ENCODE data around the gene PKD1.

Gene PKD1

DNA sequence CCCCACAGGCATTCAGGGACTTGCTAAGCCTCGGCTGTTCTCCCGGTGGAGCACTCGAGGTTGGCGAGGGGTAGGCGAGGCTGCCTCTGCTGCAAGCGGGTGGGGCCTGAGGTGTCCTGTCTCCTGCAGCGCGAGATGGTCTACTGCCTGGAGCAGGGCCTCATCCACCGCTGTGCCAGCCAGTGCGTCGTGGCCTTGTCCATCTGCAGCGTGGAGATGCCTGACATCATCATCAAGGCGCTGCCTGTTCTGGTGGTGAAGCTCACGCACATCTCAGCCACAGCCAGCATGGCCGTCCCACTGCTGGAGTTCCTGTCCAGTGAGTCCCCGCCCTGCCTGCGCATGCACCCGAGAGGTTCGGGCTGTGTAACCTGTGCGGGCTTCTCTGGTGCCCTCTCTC is 61.6 kb downstream of the PKD1 start:
- no peak for DNase-seq (ENCODE audit: low spot score)

DNA sequence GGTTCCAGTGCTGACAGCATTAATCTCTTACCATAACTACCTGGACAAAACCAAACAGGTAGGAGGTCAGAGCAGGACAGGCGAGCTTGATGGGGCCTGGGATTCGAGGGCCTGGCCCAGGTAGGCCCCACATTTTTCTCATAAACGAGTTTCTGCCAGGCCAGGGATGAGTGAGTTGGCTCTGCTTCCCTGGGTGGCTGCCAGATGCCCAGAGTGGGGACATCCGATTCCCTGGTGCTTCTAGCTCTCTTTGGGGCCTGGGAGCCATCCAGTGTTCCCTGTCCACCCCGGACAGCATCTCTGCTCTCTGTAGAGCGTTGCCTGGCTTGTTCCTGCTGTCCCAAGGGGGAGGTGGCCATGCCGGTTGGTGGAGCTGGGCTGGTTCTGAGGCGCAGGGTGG is 62.8 kb downstream of the PKD1 start:
- DNase-seq (ENCODE audit: low spot score): no peak

DNA sequence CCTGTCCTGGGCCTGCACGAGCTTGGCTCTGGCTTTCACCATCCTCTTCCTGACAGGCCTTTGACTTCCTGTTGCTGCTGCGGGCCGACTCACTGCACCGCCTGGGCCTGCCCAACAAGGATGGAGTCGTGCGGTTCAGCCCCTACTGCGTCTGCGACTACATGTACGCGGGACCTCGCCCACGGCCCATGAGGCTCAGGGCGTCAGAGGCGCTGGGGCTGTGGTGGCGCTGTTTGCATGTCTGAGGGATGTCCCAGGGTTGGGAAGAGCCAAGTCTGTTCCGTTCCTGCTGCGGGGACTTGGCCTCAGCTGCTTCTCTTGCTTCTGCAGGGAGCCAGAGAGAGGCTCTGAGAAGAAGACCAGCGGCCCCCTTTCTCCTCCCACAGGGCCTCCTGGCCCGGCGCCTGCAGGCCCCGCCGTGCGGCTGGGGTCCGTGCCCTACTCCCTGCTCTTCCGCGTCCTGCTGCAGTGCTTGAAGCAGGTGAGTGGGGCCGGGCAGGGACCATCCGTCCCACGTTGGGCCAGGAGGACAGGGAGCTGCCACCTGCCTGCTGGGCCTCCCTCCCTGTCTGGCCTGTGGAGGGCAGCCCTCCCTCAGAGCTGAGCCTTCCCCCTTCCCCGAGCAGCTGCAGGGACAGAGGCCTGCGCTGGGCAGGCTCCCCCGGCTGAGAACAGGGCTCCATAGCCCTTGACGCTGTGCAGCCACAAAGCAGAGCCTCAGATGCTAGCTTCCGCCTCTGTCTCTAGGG is 64.1 kb downstream of the PKD1 start:
- no peak for DNase-seq (ENCODE audit: low spot score)

DNA sequence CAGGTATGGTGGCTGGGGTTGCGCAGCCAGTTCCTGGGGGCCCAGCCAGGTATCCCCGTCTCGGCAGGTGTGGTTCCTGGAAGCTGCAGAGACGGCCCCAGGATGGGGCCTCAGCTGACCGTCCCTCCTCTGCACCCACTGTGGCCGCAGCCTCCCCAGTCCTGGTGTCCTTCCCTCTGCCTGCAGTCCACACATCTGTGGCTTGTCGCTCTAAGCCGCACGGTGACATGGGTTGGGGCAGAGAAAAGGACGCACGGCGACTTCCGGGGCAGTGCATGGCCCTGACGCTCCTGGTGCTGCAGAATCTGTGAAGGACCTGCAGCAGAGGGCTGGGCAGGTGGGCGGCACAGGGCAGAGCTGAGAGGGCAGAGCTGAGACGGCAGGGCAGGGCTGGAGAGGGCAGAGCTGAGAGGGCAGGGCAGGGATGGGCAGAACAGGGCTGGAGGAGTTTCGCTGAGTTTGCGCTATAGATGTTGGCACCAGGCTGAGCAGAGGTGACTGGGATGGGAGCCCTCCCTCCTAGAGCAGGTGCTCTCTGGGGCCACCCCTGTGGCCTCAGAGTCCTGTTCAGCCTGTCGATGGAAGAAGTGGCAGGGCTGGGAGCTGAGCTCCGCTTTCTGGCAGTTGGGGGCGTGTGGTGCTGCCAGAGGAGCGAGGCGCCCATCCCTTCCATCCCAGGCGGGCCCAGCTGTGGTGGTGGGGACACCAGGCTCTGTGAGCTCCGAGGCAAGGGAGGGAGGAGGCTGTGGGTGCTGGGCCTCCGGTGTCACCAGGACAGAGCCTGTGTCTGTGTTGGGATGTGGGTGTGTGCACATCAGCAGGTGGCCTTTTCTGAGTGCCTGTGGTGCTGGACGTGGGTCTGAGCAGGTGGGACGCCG is 64.9 kb downstream of the PKD1 start:
- no peak for DNase-seq (ENCODE audit: low spot score)

DNA sequence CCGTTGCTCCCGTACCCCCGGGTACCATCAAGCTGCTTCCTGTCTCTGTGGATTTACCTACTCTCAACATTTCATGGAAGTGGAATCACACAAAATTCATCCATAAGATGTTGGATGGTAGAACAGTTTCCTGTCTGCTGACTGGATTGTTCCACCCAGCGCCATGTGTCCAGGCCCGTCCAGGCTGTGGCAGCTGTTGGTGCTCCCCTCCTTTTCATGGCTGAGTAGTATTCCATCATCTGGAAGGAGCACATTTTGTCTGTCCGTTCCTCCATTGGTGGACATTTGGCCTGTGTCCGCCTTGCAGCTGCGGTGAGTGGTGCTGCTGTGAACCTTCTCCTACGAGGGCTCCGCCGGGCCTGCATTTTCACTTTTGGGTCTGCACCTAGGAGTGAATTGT is 69.6 kb downstream of the PKD1 start:
- no peak for DNase-seq (ENCODE audit: low spot score)

DNA sequence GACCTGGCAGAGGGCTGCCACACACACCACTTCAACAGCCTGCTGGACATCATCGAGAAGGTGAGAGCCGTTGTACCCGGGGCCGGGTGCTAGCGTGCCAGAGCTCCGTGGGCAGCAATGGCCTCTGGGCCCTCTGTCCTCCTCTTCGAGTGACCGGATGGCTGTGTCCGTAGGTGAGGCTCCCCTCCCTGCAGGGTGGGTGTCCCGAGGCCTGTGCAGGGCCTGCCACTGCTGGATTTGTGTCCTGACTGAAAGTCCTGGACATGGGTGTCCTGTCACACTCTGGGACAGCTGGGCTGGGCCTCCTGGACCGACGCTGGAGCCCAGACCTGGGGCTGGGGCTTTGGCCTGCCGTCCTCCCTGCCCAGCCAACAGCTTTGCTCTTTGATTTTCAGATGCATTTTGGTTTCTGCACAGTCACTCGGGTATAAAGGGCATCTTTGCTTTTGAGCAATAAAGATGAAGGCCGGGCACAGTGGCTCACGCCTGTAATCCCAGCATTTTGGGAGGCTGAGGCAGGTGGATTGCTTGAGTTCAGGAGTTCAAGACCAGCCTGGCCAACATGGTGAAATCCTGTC is 71.2 kb downstream of the PKD1 start:
- DNase-seq (ENCODE audit: low spot score): no peak

DNA sequence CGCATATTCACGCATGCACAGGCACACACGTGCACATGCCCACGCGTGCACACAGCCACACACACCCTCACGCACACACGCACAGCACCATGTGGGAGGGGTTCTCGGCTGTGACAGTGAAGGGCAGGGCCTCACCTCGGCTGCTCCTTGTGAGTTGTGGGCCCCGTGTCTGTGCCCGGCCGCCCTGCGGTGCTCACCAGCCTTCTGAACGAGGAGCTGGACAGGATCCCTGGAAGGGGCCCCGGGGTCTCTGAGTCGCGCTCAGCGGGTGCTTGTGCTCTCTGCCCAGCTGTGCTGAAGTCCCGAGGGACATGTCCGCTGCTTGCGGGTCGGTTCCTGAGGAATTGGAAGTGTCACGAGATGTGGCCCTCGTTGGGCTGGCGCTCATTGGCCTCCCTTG is 71.8 kb downstream of the PKD1 start:
- no peak for DNase-seq (ENCODE audit: low spot score)

DNA sequence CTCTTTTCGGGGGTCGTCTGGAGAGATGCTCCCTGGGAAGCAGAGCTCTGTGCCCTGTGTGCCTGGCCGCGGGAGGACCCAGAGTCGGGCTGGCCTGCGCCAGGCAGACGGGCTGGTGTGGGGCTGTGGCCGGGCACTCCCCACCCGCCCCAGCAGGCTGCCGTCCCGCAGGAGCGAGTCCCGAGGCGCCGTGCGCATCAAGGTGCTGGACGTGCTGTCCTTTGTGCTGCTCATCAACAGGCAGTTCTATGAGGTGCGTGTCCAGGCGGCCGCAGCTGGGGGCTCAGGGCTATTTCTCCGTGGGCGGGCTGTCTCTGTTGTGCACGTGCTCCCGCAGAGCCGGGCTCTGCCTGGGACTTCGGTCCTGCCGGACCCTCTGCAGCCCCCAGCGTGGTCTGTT is 72.9 kb downstream of the PKD1 start:
- DNase-seq (ENCODE audit: low spot score): no peak

DNA sequence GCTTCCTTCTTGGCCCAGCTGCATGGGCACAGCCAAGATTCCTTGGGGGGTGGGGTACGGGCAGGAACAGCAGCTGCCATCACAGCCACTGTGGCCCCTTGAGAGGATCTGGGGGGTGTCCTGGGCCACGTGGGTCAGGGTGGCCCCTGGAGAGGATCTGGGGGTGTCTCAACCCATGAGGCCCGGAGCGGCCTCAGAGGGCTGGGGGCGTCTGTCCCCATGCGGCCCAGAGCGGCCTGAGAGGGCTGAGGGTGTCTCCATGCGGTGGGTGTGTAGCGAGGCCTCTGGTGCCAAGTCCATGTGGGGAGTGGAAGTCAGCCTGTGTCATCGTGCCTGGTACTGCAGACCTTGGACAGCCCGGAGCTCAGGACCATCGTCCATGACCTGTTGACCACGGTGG is 74.2 kb downstream of the PKD1 start:
- no peak for DNase-seq (ENCODE audit: low spot score)

DNA sequence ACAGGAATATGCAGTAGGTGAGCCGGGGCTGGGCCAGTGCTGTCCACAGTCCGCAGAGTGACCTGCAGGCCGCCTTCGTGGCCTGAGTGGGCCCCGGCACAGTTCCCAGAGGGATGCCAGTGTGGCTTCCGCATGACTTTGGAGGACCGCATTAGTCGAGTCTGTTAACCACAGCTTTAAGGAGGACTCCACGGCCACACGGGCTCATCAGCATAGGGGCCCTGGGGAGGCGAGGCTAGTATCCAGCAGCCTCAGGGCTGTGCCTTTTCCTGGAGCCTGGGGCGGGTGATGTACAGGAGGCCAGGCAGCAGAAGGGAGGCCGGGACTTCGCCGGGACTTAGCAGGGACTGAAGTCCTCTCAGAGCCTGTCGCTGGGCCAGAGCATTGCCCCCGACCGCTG is 74.7 kb downstream of the PKD1 start:
- no peak for DNase-seq (ENCODE audit: low spot score)

DNA sequence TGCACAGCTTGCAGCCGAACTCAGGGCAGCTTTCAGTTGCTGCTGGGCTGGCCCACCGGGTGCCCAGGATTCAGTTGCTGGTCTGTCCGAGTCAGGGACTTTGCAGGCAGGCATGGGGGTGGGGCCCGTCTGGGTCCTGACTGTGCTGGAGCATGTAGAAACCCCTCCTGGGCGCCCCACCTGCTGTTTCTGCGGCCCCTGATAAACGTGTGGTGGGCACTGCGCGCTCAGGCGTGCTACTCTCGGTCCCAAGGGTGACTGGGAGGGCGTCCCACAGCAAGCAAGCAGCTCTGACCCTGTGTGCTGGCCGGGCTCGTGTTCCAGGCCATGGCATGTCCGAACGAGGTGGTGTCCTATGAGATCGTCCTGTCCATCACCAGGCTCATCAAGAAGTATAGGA is 75.4 kb downstream of the PKD1 start:
- no peak for DNase-seq (ENCODE audit: low spot score)

DNA sequence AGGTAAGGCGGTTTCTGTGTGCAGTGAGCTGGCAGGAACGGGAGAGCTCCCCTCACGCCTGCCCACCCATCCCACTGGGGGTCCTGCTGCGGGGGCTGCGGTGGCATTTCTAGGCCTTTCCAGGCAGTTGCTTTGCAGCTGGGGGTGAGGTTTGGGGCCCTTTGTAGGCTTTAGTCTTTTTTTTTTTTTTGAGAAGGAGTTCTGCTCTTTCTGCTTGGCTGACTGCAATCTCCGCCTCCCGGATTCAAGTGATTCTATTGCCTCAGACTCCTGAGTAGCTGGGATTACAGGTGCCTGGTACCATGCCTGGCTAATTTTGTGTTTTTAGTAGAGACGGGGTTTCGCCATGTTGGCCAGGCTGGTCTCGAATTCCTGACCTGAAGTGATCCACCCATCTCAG is 76.8 kb downstream of the PKD1 start:
- DNase-seq (ENCODE audit: low spot score): no peak

DNA sequence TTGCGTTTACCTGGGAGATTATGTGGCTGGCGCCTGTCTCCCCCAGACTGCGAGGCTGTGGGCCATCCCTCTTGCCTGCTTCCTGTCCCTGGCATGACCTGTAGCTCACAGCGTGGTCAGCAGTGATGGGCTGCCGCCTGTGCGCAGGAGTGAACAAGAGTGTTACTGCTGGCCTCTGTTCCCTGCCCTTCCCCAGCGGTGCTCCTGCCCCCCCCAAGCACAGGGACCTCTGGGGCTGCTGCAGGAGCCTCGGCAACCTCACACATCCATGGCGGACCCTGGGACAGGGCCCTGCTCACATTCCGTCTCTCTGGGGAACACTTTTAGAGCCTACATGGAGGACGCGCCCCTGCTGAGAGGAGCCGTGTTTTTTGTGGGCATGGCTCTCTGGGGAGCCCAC is 77.3 kb downstream of the PKD1 start:
- no peak for DNase-seq (ENCODE audit: low spot score)

DNA sequence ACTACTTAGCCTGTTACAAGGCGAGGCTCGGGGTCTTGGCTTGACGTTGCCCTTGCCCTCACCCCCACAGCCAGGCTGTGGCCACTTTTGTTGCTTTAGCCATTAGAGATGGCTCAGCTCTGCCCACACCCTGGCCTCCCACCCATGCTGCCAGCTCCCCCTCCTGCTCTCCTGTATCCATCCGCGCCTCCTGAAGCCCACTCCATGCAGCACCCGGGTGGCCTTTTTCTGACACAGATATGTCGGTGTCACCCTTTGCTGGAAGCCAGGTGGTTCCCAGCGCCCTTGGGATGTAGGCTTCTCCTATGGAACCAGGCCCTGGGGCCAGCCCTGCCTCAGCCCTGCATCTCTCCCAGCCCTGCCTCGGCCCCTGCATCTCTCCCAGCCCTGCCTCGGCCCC is 78.3 kb downstream of the PKD1 start:
- no peak for DNase-seq (ENCODE audit: low spot score)

DNA sequence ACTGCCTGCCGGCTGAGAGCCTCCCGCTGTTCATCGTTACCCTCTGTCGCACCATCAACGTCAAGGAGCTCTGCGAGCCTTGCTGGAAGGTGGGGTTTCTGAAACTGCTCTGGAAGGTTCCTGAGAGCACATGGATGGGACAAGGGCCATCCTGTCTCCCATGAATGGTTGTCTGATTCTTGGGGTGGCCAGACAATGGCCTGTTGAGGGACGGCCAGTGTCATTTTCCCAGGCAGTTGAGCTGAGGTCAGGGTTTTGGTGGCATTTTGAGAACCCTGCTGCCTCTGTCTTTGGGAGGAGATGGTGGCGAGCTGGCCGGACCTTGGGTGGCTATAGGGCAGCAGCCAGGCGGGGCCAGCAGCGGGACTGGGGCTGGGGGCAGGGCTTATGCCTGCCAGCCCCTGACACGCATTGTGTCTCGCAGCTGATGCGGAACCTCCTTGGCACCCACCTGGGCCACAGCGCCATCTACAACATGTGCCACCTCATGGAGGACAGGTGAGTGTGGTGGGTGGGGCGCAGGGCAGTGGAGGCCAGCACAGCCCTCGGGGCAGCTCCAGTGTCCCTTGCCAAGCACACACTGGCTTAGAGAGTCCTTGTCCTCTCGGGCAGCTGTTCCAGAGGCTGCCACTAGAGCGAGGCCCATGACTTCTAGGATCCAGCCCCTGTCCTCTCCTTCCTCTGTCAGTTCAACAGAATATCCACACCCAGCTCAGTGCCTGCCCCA is 78.9 kb downstream of the PKD1 start:
- no peak for DNase-seq (ENCODE audit: low spot score)

DNA sequence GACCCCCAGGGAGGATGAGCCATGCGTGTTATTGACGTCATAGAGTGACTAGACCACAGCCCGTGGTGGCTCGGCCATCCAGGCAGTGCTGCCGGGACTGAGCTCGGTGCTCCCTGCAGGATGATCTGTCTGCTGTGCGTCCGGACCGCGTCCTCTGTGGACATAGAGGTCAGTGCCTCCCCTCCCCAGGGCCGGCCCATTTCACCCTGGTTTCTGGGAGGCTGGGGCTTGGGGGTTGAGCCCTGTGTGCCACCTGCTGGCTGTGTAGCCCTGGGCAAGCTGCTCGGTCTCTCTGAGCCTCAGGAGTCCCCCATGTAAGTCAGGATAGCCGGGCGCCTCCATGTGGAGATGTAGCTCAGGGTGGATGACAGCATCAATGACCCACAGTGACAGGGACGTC is 79.6 kb downstream of the PKD1 start:
- no peak for DNase-seq (ENCODE audit: low spot score)

DNA sequence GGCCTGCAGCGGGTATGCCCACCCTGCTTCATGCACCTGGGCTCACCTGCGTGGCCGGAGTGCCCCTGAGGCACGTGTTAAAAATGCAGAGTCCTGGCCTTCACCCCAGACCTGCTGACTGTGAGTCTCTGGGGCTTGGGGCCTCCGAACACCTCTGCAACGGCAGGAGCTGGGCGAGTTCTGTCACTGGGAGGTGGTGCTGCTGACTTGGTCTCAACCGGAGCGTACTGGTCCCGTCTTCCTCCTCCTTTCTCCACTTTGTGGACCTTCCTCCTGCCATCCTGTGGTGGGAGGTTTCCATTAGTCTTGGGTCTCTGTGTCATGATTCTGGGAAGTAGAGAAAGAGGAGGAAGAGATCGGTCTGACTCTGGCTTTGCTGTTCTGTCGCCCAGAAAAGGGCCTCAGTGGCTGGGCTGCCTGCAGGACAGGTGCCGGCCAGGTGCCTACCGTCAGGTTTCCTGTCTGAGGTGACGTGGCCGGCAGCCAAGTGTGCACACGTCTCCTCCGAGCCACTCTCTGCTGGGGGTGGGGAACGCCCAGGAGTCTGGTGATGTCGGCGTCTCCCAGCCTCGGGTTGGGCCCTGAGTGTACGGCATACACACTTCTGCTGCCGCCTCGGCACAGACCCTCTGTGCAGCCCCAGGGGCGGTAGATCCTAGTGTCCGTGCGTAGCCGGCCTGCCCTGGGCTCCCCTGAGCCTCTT is 81.0 kb downstream of the PKD1 start:
- DNase-seq (ENCODE audit: low spot score): no peak

DNA sequence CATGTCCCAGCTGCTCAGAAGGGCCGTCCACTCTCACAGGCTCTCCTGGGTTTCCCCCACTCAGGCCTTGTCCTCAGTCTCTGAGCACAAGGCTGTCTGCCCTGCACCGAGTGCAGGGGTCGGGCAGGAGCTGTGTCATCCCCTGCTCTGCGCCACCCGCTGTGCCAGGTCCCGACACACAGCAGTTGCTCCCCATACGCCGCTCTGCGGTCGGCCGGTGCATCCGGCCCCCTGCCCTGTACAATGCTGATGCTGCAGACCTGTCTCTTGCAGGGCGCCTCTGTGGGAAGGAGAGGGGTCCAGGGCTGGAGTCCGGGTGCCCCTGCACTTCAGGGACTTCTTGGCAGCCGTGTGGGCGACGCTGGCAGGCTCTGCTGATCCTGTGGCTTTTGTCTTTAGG is 81.8 kb downstream of the PKD1 start:
- no peak for DNase-seq (ENCODE audit: low spot score)

DNA sequence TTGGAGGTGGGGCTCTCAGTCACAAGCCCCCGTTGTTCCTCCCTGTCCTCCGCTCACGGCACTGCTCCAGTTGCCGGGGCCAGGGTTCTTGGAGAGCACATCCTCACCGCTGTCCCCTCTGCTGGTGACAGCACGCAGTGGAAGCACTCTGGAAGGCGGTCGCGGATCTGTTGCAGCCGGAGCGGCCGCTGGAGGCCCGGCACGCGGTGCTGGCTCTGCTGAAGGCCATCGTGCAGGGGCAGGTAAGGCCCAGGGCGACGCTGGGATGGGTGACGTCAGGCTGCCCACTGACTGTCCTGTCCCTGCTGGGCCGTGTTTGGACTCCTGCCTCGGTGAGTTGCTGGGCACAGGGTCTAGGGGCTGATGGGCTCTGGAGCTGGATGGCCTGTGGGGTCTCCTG is 82.5 kb downstream of the PKD1 start:
- DNase-seq (ENCODE audit: low spot score): no peak

DNA sequence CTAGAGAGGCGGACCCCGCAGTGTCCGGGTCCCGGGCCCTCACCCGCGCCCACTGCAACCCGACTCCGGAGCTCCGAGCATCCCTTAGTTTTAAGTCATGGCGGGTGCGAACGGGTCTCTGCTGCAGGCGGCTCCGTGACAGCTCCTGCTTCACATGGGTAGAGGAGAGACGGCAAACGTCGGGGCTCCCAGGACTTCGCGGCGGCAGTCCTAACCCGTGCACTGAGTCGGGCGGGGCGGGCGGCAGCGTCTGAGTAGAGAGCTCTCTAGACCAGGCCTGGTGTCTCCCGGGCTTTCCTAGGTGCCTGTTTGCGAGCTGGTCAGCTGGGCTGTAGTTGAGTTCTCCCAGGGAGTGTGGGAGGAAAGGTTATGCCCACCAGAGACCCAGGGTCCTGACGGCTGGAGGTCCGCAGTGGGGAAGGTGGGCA is 87.6 kb downstream of the PKD1 start:
- no peak for DNase-seq (ENCODE audit: low spot score)

DNA sequence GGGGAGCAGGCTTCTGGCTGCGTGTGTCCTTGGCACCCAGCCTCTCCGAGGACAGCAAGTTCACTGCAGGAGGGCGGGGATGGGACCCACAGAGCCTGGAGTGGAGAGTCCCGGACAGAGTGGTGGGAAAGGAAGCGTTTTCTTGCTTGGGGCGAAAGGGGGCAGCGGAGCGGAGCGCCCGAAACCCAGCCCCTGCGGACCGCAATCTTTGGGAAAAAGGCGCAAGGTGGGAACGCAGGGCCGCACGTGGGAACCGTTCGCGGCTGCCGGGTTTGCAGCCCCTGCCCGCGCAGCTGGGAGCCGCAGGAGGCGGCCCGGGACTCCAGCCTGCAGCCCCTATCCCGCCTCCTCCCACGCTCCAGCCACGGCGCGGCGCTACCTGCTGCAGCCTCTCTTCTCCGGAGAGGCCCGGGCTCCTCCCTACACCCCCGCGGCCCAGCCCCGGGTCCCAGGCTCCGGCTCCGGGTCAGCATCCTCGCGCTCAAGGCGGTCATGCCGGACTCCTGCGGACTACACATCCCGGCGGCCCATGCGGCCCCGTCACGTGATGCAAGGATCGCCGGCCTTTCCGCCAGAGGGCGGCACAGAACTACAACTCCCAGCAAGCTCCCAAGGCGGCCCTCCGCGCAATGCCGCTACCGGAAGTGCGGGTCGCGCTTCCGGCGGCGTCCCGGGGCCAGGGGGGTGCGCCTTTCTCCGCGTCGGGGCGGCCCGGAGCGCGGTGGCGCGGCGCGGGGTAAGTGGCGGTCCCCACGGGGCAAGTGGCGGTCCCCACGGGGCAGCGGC is 88.2 kb downstream of the PKD1 start, which contains the start of the genes NTHL1 and TSC2:
NTHL1 (minus strand) TSS at position 505 of the 786 bp plus-strand sequence; CDS start at position 494, 11 bp downstream.
TSC2 (plus strand) TSS at position 656 of the 786 bp plus-strand sequence. CDS start 631 bp downstream, outside the sequence.
- DNase-seq (ENCODE audit: low spot score): peak; percentile 95
